GM21423 (cell line): Measurements from ENCODE around the gene AGAP1.

Source experiments
- ATAC-seq: cut with Tn5 transposase; IDR thresholded peaks from one replicate; pipeline ENCODE4 v1.9.1; 2021; ENCODE audit warnings: mild to moderate bottlenecking, moderate library complexity; ENCODE audit not compliant: unreplicated experiment

Gene AGAP1

GRCh38 chr2:236161082-236161462, 667.2 kb downstream of the AGAP1 start:
- no peak for ATAC-seq

- ATAC-seq, result no peak
Observed at GRCh38 chr2:236161531-236161930, 667.7 kb downstream of the AGAP1 start.

DNA sequence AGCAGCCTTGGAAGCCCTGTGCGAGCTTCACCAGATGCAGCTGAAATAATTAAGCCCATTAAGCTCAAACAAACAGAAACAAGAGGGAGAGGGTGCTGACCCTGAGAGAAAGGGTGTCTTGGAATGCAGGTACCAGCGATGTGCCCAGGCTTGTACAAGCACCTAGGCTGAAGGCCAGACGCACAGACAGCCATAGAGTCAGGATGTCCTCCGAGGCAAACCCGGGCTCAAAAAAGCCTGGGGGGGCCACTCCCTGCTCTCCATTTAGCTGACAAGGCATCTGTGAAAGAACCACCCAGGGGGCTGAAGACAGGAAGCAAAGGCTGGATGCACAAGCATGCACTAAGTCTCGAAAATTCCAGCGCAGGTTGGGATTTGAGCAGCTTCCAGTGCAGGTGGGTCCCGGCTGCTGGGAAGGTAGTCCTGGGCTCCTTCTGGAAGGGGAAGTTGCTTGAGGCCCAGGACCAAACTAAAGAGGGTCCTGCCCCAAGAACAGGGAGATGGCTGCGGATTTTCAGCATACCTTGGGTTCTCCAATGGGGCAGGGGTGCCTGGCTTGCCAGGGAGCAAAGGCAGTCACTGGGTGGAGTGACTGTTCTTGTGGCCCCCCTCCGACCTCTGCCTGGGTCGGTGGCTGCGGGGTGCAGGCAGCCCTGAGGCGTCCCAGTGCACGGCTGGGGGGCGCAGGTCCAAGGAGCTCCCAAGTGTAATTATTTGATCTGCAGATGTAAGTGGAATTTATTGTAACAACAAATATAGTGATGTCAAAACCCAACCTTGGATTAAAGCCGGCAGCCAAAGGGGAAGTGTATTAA, 668.4 kb downstream of the AGAP1 start:
- ATAC-seq, result no peak

DNA sequence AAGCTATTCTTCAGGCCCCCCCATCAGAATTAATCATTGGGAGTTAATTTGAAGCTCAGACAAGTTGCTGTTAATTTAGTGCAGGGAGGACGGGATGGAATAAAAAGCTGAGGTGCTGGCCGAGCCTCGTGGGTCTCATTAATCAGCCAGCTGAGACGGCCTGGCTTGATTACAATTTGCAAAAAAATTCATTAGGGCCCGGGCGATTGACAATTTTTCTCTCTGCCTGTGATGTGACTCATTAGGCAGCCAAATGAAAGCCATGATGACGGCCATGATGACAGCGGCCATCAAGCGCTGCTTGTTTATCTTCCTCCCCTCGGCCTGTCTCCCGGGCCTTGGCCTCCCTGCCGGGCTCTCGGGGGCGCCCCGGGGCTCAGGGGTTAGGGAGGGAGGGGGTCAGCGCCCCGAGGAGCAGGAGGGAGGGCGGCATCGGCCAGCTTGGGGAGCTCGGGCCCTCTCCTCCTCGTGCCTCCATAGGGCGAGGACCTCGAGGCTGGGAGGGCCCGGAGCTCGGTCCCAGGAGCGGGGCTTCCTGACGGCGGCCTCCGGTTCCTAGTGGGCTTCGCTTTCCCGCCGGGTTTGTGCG, 669.1 kb downstream of the AGAP1 start:
- no peak for ATAC-seq

- ATAC-seq, result no peak
Observed at GRCh38 chr2:236163471-236164200, 669.8 kb downstream of the AGAP1 start.

DNA sequence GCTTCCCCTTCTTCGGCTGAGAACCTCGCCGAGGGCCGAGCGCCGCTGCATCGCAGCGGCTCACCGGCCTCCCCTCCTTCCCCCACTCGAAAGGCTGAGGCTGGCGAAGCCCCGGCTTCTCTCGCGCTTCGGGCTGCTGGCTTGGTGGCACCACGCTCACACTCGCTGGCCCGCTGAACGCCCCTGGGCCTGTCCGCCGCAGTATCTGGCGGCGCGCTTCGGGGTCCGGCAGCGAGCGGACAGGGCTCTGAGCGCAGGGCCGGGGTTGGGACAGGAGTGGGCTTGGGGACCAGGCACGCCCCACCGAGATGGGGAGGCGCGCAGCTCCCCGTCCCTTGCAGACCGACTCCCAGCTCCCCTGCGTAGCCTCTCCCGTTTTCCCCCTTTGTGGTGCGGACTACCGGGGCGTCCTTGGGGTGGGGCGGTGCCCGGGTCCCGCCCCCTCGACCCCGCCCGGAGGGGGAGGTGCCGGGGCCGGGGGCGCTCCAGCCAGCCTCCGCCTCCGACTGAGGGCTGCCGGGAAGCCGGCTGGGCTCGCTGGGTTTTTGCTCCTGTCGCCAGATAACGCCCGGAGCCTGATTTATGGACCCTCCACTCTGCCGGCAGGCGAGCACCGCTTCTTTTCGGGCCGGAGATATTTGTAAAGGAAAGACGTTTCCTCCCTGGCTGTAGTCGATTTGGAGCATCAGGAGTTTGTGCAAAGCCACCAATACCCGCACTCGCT, 670.5 kb downstream of the AGAP1 start:
- ATAC-seq, result no peak

DNA sequence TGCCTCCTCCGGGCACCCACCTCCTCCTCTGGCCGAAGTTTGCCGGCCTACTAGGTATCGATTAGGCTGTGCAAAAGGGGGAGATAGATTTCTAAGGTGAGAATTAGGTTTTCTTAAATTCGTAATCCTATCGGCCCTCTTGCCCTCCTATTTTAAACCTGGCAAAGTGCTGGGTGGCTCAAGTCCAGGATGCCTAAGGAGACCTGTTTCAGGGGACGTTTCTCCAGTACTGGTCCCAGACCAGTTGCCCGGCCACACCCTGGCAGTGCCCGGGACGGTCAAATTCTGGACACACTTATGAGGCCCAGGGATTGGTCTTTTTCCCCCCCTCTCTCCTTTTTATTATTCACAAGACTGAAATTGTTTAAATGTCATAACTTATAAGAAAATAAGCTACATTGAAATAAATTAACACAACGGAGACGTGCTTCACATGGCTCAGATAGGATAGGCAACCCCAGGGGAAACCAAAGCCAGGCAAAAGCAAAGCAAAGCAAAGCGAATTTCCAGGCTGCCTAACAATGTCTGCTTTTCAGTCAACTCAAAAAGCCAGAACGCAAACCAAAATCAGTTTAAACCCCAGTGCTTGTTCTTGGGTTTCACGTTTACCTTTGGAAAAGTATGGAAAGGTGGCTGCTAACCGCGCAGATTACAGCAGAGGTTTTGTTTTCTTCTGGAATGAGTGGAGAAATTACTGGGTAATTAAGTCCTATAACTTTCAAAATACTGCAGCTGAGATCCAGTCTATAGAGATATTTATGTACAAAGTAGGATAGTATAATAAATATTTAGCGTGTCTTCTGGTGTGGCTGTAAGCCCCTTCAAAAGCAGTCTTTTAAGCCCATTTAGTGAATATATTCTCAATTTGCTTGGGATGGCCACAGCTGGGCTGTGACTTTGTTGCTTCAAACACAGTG, 671.3 kb downstream of the AGAP1 start:
- no peak for ATAC-seq

- no peak for ATAC-seq
Observed at GRCh38 chr2:236165842-236166795, 672.3 kb downstream of the AGAP1 start.

GRCh38 chr2:236166796-236167296, 673.0 kb downstream of the AGAP1 start:
- ATAC-seq, result no peak

GRCh38 chr2:236167297-236168109, 673.7 kb downstream of the AGAP1 start:
- ATAC-seq, result no peak

DNA sequence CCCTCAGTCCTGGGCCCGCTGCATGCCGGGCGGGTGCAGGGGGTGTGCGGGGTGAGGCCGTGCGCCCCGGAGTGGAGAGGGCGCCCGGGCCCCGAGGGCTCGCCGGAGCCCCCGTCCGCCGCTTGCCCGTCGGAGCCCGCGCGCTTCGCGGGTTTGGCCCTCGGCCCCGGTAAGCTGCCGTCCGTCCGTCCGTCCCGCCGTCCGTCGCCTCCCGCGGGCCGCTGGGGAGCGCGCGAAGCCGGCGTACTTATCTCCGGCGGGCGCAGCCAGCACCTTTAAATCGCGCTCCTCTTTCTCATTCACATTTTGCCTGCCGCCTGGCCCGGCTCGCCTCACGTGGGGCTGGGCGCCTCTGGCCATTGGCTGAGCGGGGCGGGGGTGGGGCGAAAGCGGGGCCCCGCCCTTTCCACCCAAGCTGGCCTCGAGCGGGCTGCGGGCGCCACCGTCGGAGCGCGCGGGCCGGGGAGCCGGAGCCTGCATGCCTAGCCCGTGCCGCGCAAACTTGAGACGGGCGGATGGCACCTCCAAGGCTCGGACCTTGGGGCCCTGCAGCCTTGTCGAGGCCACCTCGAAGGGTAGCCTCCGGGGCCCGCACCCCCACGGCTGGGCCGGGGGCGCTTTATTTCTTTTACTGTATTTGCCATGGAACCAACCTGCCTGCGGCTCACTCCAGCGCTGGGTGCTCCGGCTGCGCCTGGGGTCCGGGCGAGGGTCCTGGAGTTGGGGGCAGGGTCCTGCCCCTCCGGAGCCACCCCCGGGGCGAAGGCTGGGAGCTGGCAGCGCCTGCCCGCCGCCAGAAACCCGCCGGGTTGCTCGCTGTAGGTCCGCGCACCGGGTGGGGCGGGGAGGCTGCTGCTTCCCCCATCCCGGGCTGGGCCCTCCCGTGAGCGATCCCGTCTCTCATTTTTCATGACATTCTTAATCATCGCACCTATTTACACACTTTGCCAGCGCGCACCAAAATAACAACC, 674.6 kb downstream of the AGAP1 start, which contains the start of gene GBX2:
GBX2 (minus strand) TSS at position 277 of the 971 bp plus-strand sequence. CDS start 415 bp downstream, outside the sequence.
- ATAC-seq, result no peak

GRCh38 chr2:236169151-236169721, 675.4 kb downstream of the AGAP1 start:
- ATAC-seq, result no peak

DNA sequence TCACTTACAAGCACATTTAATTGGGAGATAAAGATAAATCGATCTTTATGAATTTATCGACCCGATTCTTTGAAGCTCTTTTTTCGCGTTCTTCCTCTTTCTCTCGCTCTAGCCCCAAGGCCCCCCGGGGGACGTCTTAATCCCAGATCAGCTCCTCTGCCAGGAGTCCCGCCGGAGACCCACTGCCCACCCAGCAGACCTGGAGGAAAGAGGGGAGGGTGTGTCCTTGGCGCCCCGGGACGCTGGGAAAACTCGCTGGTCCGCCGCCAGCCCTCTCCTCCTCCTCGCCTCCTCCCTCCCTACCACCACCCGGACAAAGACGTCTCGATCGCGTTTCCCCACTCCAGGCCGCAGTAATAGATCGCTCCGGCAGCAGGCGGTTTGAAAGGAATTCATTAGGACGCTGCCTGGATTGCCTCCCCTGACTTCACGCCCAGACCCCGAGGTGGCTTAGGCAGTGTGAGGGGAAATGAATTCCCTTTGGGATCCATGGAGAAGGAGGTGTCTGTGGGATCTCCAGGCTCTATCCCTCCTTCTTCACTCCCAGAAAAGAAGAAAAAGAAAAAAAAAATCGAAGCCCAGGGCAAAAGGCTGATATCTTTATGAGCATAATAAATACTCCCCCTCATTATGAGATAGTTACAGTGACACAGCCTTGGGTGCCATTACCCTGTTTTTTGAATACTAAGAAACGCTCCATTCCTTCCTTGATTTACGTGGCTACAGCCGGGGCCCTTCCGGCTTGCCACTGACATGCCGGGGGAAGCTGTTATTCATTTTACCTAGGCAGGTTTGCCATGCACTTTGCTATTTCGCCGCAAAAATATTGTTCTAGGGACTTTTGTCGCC, 676.1 kb downstream of the AGAP1 start:
- ATAC-seq, result no peak

DNA sequence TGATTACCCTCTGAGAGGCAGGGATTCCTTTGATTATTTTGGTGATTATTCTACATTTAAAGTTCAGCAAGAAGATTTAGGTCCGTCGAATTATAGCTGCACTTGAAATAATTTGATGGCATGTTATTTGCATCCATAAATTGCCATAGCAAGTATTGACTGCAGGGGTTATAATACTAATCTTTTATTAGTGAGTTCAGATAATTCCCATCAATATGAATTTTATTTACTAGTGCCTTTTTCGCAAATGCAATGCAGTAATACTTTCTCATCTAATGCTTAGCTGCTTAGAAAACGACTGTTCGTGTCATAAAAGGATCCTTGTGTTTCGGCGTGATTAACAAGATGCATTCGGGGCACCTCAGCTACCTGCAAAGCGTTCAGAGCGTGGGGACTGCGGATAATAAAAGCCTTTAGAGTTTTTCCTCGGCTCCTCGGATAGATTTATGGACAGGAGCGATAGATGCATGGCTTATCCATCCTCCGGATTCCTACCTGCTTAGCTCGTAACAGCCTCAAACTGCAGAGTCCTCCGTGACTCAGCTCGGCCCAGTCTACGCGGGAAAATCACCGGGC, 676.8 kb downstream of the AGAP1 start:
- ATAC-seq, result no peak

DNA sequence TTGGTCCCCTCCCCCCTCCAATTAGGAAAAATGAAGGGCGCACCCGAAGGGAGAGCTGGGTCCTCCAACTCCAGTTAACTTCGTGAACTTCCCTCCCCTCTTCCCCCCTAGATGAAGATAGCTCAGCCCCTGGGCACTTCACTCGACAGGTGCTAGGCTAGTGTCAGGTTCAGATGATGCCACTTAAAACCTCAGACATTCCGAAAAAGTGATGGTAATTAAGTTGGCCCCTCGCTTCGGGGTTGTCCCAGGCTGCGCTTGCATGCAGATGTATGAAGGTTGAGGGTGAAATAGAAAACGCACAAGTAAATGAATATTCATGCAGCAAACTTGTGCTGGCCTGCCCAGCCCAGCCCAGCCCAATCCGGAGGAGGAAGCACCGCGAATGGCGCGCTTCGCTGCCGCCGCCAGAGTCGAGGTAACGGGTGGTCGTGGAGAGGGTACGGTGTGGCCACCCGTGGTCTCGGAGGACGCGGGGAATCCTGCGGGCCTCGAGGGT, 677.4 kb downstream of the AGAP1 start:
- no peak for ATAC-seq
